ENCODE data around the gene MYOM3.

GRCh38 chr1:24136956-24137539, 25.1 kb upstream of the MYOM3 start:
- TF ChIP-seq, protein P1, sequence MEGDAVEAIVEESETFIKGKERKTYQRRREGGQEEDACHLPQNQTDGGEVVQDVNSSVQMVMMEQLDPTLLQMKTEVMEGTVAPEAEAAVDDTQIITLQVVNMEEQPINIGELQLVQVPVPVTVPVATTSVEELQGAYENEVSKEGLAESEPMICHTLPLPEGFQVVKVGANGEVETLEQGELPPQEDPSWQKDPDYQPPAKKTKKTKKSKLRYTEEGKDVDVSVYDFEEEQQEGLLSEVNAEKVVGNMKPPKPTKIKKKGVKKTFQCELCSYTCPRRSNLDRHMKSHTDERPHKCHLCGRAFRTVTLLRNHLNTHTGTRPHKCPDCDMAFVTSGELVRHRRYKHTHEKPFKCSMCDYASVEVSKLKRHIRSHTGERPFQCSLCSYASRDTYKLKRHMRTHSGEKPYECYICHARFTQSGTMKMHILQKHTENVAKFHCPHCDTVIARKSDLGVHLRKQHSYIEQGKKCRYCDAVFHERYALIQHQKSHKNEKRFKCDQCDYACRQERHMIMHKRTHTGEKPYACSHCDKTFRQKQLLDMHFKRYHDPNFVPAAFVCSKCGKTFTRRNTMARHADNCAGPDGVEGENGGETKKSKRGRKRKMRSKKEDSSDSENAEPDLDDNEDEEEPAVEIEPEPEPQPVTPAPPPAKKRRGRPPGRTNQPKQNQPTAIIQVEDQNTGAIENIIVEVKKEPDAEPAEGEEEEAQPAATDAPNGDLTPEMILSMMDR (IDR thresholded peaks at IDR 0.05; ENCODE audit: low read length), result no peak
- TF ChIP-seq EZH2 (IDR thresholded peaks at IDR 0.05; ENCODE audit: borderline replicate concordance, low read length), result no peak

All from OCI-LY1 (cell line).